Measurements from ENCODE around the gene TP53BP2.

- TF ChIP-seq MYC (IDR thresholded peaks at IDR 0.05; ENCODE audit: low read depth, low read length): peak; percentile 33
- TF ChIP-seq CTCF (IDR thresholded peaks at IDR 0.05; ENCODE audit: extremely low read depth in 1 of 2, insufficient read depth in 1 of 2, low read depth in 1 of 2, low read length in 2 of 2): no peak
- TF ChIP-seq POLR2A (IDR thresholded peaks at IDR 0.05; ENCODE audit: low read depth, low read length): no peak
- TF ChIP-seq POLR2AphosphoS5 (IDR thresholded peaks at IDR 0.05; ENCODE audit: insufficient read depth, low read depth, low read length): no peak
Measured at GRCh38 chr1:223771814-223772770, 73.7 kb downstream of the TP53BP2 start.
